Left lung (tissue), 10 donors: ENCODE results near the gene RASGRF1. TPM values are rescaled to one million over a fixed set of nuclear protein-coding genes. Genes with fewer than 3 reads are reported as not detected.

Experiments
- ATAC-seq: fragments of 200-7000 bp; cut with Tn5 transposase; one replicate; pipeline ENCODE4 v1.9.1; 2020; ENCODE audit warnings: moderate library complexity
- DNase-seq, 4 donors: peaks; one replicate each; pipeline ENCODE4 v3.0.0-alpha.2; 2013 to 2020
- H3K27ac ChIP-seq, 2 donors: fragments of 200-600 bp; sonication (generic) in 1 of 2; one replicate each; pipeline versions ENCODE4 v1.5.0 to v1.8.0; 2020 to 2021
- H3K27me3 ChIP-seq, 2 donors: fragments of 200-600 bp; sonication (generic) in 1 of 2; one replicate each; pipeline versions ENCODE4 v1.5.0 to v1.8.0; 2020 to 2021
- H3K36me3 ChIP-seq, 2 donors: fragments of 200-600 bp; sonication (generic) in 1 of 2; one replicate each; pipeline versions ENCODE4 v1.5.0 to v1.8.0; 2020 to 2021
- H3K4me1 ChIP-seq, 2 donors: fragments of 200-600 bp; one replicate each; pipeline ENCODE4 v1.8.0; 2021
- H3K4me3 ChIP-seq, 2 donors: fragments of 200-600 bp; sonication (generic) in 1 of 2; one replicate each; pipeline versions ENCODE4 v1.5.0 to v1.8.0; 2020 to 2021; ENCODE audit warnings: mild to moderate bottlenecking in 1 of 2
- H3K9me3 ChIP-seq, 2 donors: fragments of 200-600 bp; sonication (generic) in 1 of 2; one replicate each; pipeline versions ENCODE4 v1.5.0 to v1.8.0; 2020 to 2021
- intact Hi-C, 2 donors: fragments of 100-400 bp; cut with DNase I; formaldehyde crosslinking; loops; one replicate each; pipeline versions ENCODE4 v1.11.2 to v1.14.2; 2022
- polyA plus RNA-seq, 6 donors: library from polyadenylated mRNA; unstranded; fragments of 120-200 nt; gene quantifications; one replicate each; pipeline ENCODE4 v1.2.1, GENCODE V29; 2013; ENCODE audit not compliant: insufficient read length in 6 of 6
- total RNA-seq, 2 donors: library from RNA; stranded (reverse); fragmentation: NEBNext Ultra II Directional; extraction: Animal tissue kit (Norgen Biotek cat#: 25700); gene quantifications; one replicate each; pipeline ENCODE4 v1.2.1, GENCODE V29; 2021
- TF ChIP-seq, protein P1 (sequence below), 2 donors: fragments of 200-600 bp; sonication (generic) in 1 of 2; IDR thresholded peaks; one replicate each; pipeline versions ENCODE4 v1.5.0 to v1.8.0; 2021; ENCODE audit warnings: antibody characterized with exemption in 2 of 2
- donor health status: DM: no; HTN: yes; CAD: no.
- donor health status: DM: no; HTN: no; CAD: no.

RASGRF1 gene
- total and polyA plus RNA-seq, 8 donors = 5.9 to 63.2 (median 26.0) TPM

DNA sequence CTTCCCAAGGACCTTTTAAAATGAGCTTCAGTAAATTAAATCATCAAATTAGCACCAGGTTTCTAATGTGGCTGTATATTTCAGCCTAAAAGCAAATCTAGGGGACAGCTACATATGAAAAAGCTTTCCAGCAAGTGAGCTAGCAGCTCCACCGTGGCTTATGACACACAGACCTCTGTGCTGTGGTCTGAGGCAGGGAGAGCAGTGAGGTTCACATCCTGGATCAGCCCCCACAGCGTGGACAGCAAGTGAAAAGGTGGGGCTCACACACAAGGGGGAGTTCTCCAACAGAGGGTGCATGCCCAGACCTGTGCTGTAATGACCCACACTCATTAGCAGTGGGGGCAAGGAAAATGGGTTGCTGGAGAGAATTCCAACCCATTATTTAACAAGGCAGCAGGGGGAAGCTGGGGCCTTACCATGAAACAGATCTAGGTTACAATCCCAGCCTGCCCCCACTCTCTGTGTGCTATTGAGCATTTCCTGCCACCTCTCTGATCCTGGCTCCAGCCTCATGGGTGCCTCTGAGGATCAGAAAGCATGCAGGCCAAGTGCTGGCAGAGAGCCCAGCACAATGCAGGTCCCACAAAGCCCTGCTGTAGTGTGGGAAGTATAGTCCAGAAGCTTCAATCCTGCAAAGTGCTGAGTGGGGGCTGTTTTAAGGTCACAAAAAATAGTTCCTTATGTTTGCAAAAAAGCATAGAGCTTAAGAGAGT, 48.2 kb downstream of the RASGRF1 start:
- ATAC-seq = no peak
- intact Hi-C loops = no loop called here
- Histone ChIP-seq H3K9me3 (peaks cover 0 to 14% of the 10 kb centered on the region in 2 donors), H3K36me3 (no peaks in the 10 kb centered on the region), H3K27me3 (peaks cover 0 to 5% of the 10 kb centered on the region in 2 donors), H3K27ac (no peak overlapping the region), H3K4me1 (no peaks in the 10 kb centered on the region), H3K4me3 (no peak overlapping the region)
- TF ChIP-seq, protein P1, sequence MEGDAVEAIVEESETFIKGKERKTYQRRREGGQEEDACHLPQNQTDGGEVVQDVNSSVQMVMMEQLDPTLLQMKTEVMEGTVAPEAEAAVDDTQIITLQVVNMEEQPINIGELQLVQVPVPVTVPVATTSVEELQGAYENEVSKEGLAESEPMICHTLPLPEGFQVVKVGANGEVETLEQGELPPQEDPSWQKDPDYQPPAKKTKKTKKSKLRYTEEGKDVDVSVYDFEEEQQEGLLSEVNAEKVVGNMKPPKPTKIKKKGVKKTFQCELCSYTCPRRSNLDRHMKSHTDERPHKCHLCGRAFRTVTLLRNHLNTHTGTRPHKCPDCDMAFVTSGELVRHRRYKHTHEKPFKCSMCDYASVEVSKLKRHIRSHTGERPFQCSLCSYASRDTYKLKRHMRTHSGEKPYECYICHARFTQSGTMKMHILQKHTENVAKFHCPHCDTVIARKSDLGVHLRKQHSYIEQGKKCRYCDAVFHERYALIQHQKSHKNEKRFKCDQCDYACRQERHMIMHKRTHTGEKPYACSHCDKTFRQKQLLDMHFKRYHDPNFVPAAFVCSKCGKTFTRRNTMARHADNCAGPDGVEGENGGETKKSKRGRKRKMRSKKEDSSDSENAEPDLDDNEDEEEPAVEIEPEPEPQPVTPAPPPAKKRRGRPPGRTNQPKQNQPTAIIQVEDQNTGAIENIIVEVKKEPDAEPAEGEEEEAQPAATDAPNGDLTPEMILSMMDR (IDR thresholded peaks at IDR 0.05) = no peak
- no peak for DNase-seq

DNA sequence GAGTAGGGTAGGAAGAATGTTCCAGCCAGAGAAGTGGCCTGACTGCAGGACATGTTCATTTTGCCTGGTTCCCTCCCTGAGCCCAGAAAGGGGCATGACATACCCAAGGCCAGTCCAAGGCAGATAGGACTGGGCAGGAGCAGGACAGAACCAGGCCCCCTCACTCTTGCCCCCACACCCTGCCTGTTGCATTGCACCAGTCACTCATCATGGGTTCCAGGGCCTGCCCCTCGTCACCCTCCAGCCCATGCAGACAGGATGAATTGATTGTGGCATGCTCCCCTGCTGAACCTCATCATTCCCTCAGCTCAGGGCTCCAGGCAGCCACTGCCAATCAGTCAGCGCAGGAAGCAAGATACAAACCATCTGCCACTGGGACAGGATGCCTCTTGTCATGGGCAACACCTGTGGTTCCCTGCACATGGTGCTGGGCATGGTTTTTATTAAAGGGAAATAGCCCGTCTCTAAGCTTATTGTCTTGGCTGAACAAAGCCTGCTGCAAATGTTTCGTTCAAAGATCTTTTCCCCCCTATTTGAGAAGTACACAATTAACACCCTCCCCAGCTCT, 48.9 kb downstream of the RASGRF1 start:
- TF ChIP-seq, protein P1 (IDR thresholded peaks at IDR 0.05) = no peak

DNA sequence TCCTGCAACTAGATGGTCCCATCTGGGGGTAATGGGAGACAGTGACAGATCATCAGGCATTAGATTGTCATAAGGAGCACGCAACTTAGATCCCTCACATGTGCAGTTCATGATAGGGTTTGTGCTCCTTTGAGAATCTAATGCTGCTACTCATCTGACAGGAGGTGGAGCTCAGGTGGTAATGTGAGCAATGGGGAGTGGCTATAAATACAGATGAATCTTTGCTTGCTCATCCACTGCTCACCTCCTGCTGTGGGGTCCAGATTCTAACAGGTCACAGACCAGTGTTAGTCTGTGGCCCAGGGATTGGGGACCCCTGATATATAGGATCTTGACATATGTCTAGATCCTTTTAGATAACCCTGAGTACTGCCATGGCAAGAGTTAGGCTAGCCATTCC, 52.7 kb downstream of the RASGRF1 start:
- no peak for ATAC-seq
- intact Hi-C loops = no loop called here

More for the DNA sequence above, 48.9 kb downstream of the RASGRF1 start:
- H3K9me3 ChIP-seq = peaks cover 0 to 14% of the 10 kb centered on the region in 2 donors
- peaks cover 0 to 8% of the 10 kb centered on the region in 2 donors for H3K27me3 ChIP-seq
- H3K36me3 ChIP-seq = no peaks in the 10 kb centered on the region
- no peak overlapping the region for H3K4me3 ChIP-seq
- DNase-seq (no peak), ATAC-seq (no peak)
- intact Hi-C loops = no loop called here
- no peak overlapping the region for H3K27ac ChIP-seq
- no peaks in the 10 kb centered on the region for H3K4me1 ChIP-seq

DNA sequence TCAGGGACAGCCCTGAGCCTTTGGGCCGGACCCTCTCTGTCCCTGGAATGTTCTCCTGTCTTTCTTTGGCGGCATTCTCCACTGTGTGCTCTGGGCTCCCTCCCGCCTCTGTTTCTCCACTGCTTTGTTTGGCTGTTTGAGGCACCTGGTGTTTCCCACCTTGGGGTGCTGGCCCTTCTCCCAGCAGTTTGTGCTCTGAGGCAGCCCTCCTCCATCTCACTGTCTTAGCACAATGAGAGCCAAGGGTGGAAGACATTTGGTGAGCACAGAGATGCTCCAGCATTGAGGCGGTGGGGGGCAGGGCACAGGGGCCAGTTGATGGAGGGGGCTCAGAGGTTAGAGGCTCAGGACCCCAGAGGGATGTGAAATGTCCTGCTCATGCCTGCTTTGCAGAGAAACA, 54.3 kb downstream of the RASGRF1 start:
- no peak for DNase-seq
- no peaks in the 10 kb centered on the region for H3K9me3 ChIP-seq
- TF ChIP-seq, protein P1 (IDR thresholded peaks at IDR 0.05) = no peak
- intact Hi-C loops = no loop called here
- no peak overlapping the region for H3K4me3 ChIP-seq
- peaks cover 0 to 22% of the 10 kb centered on the region in 2 donors for H3K27me3 ChIP-seq
- no peaks in the 10 kb centered on the region for H3K36me3 ChIP-seq
- H3K4me1 ChIP-seq = no peaks in the 10 kb centered on the region
- no peak overlapping the region for H3K27ac ChIP-seq
- ATAC-seq = no peak

More for the DNA sequence above, 52.7 kb downstream of the RASGRF1 start:
- peaks cover 0 to 22% of the 10 kb centered on the region in 2 donors for H3K27me3 ChIP-seq
- H3K4me1 ChIP-seq = no peaks in the 10 kb centered on the region
- H3K27ac ChIP-seq = no peak overlapping the region
- TF ChIP-seq, protein P1 (IDR thresholded peaks at IDR 0.05) = no peak
- no peaks in the 10 kb centered on the region for H3K36me3 ChIP-seq
- H3K9me3 ChIP-seq = peaks cover 0 to 6% of the 10 kb centered on the region in 2 donors
- DNase-seq = no peak
- no peak overlapping the region for H3K4me3 ChIP-seq

GRCh38 chr15:79035814-79036213, 54.8 kb downstream of the RASGRF1 start:
- DNase-seq (peak in 1 of 4 donors; percentile 14), ATAC-seq (no peak)
- intact Hi-C loops = no loop called here
- H3K36me3 ChIP-seq = no peaks in the 10 kb centered on the region
- H3K4me1 ChIP-seq = no peaks in the 10 kb centered on the region
- TF ChIP-seq, protein P1 (IDR thresholded peaks at IDR 0.05) = no peak
- no peak overlapping the region for H3K4me3 ChIP-seq
- H3K27me3 ChIP-seq = peaks cover 0 to 22% of the 10 kb centered on the region in 2 donors
- H3K27ac ChIP-seq = no peak overlapping the region
- H3K9me3 ChIP-seq = no peaks in the 10 kb centered on the region
